Transverse colon (tissue), 3 donors: ENCODE measurements around the gene PDGFC.

Experiments used
- EP300 ChIP-seq: sonication (generic); formaldehyde crosslinking; IDR thresholded peaks from one replicate; pipeline ENCODE4 v1.6.1; 2017; ENCODE audit warnings: antibody characterized with exemption, low read depth
- POLR2A ChIP-seq: fragments of 450-650 bp; IDR thresholded peaks from one replicate; pipeline ENCODE4 v1.6.1; 2016; ENCODE audit warnings: antibody characterized with exemption, mild to moderate bottlenecking, moderate library complexity
- TF ChIP-seq, protein P1 (sequence below), 5 experiments: fragments of 200-600 bp in 3 of 5; fragments of 450-650 bp in 2 of 5; sonication (generic) in 3 of 5; IDR thresholded peaks; 1 replicate in 2 of 5; 2 replicates in 3 of 5; pipeline ENCODE4 v1.5.1; 2016 to 2017; ENCODE audit warnings: antibody characterized with exemption in 5 of 5, inconsistent platforms in 3 of 5, mild to moderate bottlenecking in 2 of 5, moderate library complexity in 1 of 5

DNA sequence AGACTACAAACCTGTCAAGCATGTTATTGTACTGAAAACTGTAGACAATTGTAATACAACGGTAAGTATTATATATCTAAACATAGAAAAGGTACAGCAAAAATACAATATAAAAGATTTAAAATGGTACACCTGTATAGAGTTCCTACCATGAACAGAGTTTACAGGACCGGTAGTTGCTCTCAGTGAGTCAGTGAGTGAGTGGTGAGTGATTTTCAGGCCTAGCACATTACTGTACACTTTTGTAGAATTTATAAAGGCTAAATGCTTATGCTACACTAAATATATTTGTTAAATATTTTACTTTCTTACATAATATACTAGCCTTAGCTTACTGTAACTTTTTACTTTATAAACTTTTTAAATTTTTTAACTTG is 37.4 kb downstream of the PDGFC start:
- TF ChIP-seq EP300, result no peak
- TF ChIP-seq, protein P1, sequence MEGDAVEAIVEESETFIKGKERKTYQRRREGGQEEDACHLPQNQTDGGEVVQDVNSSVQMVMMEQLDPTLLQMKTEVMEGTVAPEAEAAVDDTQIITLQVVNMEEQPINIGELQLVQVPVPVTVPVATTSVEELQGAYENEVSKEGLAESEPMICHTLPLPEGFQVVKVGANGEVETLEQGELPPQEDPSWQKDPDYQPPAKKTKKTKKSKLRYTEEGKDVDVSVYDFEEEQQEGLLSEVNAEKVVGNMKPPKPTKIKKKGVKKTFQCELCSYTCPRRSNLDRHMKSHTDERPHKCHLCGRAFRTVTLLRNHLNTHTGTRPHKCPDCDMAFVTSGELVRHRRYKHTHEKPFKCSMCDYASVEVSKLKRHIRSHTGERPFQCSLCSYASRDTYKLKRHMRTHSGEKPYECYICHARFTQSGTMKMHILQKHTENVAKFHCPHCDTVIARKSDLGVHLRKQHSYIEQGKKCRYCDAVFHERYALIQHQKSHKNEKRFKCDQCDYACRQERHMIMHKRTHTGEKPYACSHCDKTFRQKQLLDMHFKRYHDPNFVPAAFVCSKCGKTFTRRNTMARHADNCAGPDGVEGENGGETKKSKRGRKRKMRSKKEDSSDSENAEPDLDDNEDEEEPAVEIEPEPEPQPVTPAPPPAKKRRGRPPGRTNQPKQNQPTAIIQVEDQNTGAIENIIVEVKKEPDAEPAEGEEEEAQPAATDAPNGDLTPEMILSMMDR (IDR thresholded peaks at IDR 0.05), result no peak
- TF ChIP-seq POLR2A, result no peak
